OCI-LY3 (cell line): ENCODE results near the gene POLL.

Experiments
- EZH2phosphoT487 ChIP-seq: fragments of 200-600 bp; shearing (Covaris generic); IDR thresholded peaks from 2 replicates; pipeline ENCODE4 v1.6.1; 2018; ENCODE audit warnings: antibody characterized with exemption, mixed run types, low read depth
- TF ChIP-seq, protein P1 (sequence below): fragments of 200-600, 300-600 bp; sonication (generic); IDR thresholded peaks from 2 replicates; pipeline ENCODE4 v1.5.1; 2014; ENCODE audit warnings: antibody characterized with exemption, low read length, low read depth

DNA sequence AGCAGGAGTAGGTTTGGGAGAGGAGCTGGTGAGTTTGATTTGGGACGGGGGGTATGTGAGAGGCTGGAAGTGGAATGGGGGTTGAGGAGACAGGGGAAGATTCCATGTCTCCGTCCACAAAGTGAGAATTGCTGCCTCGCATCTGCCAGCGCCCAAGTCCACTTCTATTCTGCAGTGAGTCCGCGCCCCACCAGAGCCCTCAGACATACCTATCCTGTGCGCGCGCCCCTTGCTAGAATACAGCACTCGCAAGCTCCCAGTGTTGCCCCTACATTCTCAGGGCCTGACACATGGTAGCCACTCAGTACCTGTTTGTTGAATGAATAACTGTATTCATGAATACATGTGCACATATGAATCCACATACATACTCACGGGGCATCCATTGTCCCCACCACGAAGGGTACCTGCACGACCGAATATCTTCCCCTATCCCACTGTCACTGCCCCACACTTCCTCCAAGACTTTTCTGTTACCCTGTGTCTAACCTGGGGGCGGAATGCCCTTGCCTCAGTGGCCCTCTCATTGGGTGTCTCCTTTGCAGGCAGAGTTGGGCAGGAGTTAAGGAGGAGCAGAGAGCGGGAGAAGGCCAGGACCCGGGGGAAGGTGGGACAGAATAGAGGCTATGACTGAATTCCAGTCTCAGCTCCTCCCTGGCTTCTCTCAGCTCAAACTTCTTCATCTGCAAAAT lies 19.9 kb downstream of the POLL start:
- TF ChIP-seq, protein P1, sequence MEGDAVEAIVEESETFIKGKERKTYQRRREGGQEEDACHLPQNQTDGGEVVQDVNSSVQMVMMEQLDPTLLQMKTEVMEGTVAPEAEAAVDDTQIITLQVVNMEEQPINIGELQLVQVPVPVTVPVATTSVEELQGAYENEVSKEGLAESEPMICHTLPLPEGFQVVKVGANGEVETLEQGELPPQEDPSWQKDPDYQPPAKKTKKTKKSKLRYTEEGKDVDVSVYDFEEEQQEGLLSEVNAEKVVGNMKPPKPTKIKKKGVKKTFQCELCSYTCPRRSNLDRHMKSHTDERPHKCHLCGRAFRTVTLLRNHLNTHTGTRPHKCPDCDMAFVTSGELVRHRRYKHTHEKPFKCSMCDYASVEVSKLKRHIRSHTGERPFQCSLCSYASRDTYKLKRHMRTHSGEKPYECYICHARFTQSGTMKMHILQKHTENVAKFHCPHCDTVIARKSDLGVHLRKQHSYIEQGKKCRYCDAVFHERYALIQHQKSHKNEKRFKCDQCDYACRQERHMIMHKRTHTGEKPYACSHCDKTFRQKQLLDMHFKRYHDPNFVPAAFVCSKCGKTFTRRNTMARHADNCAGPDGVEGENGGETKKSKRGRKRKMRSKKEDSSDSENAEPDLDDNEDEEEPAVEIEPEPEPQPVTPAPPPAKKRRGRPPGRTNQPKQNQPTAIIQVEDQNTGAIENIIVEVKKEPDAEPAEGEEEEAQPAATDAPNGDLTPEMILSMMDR: no peak
- TF ChIP-seq EZH2phosphoT487: no peak
